Smooth muscle cell (in vitro differentiated cells): Measurements from ENCODE around the gene TBC1D1. TPM values are rescaled to one million over a fixed set of nuclear protein-coding genes. Genes with fewer than 3 reads are reported as not detected.

Experiments
- DNase-seq: peaks from one replicate; lab custom pipeline; 2025; ENCODE audit not compliant: unreplicated experiment; lab: John Stamatoyannopoulos, UW
- H2AFZ ChIP-seq: fragments of 200-600 bp; sonication (generic); 2 replicates; pipeline ENCODE4 v1.6.0; 2016; ENCODE audit warnings: antibody characterized with exemption, low read depth, mild to moderate bottlenecking
- H3F3A ChIP-seq: fragments of 200-600 bp; sonication (generic); 2 replicates; pipeline ENCODE4 v1.6.0; 2017; ENCODE audit warnings: antibody characterized with exemption, low read depth
- H3K27ac ChIP-seq: fragments of 200-600 bp; sonication (generic); 2 replicates; pipeline ENCODE4 v1.5.1; 2016; ENCODE audit warnings: low read depth, mild to moderate bottlenecking
- H3K27me3 ChIP-seq: fragments of 200-600 bp; sonication (generic); 2 replicates; pipeline ENCODE4 v1.6.1; 2016; ENCODE audit warnings: low read depth, mild to moderate bottlenecking
- H3K36me3 ChIP-seq: fragments of 200-600 bp; sonication (generic); 2 replicates; pipeline ENCODE4 v1.5.1; 2016; ENCODE audit warnings: low read depth
- H3K4me1 ChIP-seq: fragments of 200-600 bp; sonication (generic); 2 replicates; pipeline ENCODE4 v1.5.1; 2016; ENCODE audit warnings: low read depth
- H3K4me2 ChIP-seq: fragments of 200-600 bp; sonication (generic); 2 replicates; pipeline ENCODE4 v1.6.0; 2016; ENCODE audit warnings: mild to moderate bottlenecking
- H3K4me3 ChIP-seq: fragments of 200-600 bp; sonication (generic); 2 replicates; pipeline ENCODE4 v1.5.1; 2016; ENCODE audit warnings: mild to moderate bottlenecking
- H3K79me2 ChIP-seq: fragments of 200-600 bp; sonication (generic); 2 replicates; pipeline ENCODE4 v1.6.0; 2016; ENCODE audit warnings: low read depth, mild to moderate bottlenecking
- H3K9ac ChIP-seq: fragments of 200-600 bp; sonication (generic); 2 replicates; pipeline ENCODE4 v1.6.0; 2016; ENCODE audit warnings: low read depth
- H3K9me3 ChIP-seq: fragments of 200-600 bp; sonication (generic); replicated peaks from 2 replicates; pipeline ENCODE4 v1.5.1; 2016; ENCODE audit warnings: low read depth
- H4K20me1 ChIP-seq: fragments of 200-600 bp; sonication (generic); 2 replicates; pipeline ENCODE4 v1.6.0; 2016; ENCODE audit warnings: low read depth
- WGBS: methylation state at CpG from one replicate; pipeline ENCODE4 v1.1.7; 2016; ENCODE audit warnings: low lambda C conversion rate; 5-methylcytosine and 5-hydroxymethylcytosine counted together
- polyA plus RNA-seq: library from polyadenylated mRNA; unstranded; fragments of >200 nt; fragmentation: Nextera tagmentation; extraction: Ambion mirVana; gene quantifications from 2 replicates; pipeline ENCODE4 v1.2.1, GENCODE V29; 2016
- total RNA-seq: library from RNA; depleted of rRNA; stranded (reverse); fragments of >200 nt; gene quantifications from 2 replicates; pipeline ENCODE4 v1.2.3, GENCODE V29; 2014
- TF ChIP-seq, protein P1 (sequence below): fragments of 200-600 bp; sonication (generic); IDR thresholded peaks from 2 replicates; pipeline ENCODE4 v1.5.1; 2017; ENCODE audit warnings: borderline replicate concordance, mild to moderate bottlenecking, antibody characterized with exemption; ENCODE audit not compliant: insufficient read depth, poor library complexity, severe bottlenecking

Gene TBC1D1, protein sequence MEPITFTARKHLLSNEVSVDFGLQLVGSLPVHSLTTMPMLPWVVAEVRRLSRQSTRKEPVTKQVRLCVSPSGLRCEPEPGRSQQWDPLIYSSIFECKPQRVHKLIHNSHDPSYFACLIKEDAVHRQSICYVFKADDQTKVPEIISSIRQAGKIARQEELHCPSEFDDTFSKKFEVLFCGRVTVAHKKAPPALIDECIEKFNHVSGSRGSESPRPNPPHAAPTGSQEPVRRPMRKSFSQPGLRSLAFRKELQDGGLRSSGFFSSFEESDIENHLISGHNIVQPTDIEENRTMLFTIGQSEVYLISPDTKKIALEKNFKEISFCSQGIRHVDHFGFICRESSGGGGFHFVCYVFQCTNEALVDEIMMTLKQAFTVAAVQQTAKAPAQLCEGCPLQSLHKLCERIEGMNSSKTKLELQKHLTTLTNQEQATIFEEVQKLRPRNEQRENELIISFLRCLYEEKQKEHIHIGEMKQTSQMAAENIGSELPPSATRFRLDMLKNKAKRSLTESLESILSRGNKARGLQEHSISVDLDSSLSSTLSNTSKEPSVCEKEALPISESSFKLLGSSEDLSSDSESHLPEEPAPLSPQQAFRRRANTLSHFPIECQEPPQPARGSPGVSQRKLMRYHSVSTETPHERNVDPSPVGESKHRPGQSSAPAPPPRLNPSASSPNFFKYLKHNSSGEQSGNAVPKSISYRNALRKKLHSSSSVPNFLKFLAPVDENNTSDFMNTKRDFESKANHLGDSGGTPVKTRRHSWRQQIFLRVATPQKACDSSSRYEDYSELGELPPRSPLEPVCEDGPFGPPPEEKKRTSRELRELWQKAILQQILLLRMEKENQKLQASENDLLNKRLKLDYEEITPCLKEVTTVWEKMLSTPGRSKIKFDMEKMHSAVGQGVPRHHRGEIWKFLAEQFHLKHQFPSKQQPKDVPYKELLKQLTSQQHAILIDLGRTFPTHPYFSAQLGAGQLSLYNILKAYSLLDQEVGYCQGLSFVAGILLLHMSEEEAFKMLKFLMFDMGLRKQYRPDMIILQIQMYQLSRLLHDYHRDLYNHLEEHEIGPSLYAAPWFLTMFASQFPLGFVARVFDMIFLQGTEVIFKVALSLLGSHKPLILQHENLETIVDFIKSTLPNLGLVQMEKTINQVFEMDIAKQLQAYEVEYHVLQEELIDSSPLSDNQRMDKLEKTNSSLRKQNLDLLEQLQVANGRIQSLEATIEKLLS (N-terminal part only)
- total RNA-seq: 101 and 117 TPM in 2 replicates
- 77.2 and 81.5 TPM in 2 replicates for polyA plus RNA-seq

DNA sequence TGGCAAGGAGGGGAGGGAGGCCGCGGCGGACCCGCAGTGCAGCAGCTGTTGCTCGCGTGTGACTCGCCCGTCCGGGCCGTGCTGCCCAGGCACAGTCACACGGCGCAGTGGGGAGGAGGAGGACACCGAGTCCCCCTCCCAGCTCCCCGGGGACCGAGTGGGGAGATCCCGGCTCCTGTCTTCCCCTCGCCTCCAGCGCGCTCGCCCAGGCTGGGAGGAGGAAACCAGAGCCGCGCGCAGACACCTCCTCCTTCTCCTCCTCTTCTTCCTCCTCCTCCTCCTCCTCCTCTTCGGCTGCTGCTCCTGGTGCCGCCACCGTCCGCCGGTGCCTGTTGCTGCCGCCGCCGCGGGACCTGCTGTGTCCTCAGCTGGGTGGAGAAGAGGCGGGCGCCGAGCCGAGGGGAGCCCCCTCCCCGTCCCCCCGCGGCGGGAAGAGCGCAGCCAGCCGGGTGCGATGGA is at the start of gene TBC1D1:
Gene TBC1D1, plus strand, starts transcription at position 284 of the 459 bp plus-strand sequence. CDS start 11,012 bp downstream, outside the sequence.
- TF ChIP-seq, protein P1, sequence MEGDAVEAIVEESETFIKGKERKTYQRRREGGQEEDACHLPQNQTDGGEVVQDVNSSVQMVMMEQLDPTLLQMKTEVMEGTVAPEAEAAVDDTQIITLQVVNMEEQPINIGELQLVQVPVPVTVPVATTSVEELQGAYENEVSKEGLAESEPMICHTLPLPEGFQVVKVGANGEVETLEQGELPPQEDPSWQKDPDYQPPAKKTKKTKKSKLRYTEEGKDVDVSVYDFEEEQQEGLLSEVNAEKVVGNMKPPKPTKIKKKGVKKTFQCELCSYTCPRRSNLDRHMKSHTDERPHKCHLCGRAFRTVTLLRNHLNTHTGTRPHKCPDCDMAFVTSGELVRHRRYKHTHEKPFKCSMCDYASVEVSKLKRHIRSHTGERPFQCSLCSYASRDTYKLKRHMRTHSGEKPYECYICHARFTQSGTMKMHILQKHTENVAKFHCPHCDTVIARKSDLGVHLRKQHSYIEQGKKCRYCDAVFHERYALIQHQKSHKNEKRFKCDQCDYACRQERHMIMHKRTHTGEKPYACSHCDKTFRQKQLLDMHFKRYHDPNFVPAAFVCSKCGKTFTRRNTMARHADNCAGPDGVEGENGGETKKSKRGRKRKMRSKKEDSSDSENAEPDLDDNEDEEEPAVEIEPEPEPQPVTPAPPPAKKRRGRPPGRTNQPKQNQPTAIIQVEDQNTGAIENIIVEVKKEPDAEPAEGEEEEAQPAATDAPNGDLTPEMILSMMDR: no peak
- Histone ChIP-seq H4K20me1 (no peaks in the 10 kb centered on the region), H3K4me2 (peak within 1 kb of the TSS; percentile 96), H3K36me3 (no peaks in the 10 kb centered on the region), H2AFZ (peak within 1 kb of the TSS; percentile 42), H3K9ac (no peak within 1 kb of the TSS), H3K27ac (no peak within 1 kb of the TSS), H3F3A (no peaks in the 10 kb centered on the region), H3K4me1 (peaks cover 12% of the 10 kb centered on the region), H3K9me3 (no peaks in the 10 kb centered on the region), H3K79me2 (no peaks in the 10 kb centered on the region), H3K4me3 (peak within 1 kb of the TSS; percentile 73), H3K27me3 (peaks cover 77% of the 10 kb centered on the region)
- WGBS: 2% methylated on average over 14 of the region's 43 CpGs
- no peak for DNase-seq

DNA sequence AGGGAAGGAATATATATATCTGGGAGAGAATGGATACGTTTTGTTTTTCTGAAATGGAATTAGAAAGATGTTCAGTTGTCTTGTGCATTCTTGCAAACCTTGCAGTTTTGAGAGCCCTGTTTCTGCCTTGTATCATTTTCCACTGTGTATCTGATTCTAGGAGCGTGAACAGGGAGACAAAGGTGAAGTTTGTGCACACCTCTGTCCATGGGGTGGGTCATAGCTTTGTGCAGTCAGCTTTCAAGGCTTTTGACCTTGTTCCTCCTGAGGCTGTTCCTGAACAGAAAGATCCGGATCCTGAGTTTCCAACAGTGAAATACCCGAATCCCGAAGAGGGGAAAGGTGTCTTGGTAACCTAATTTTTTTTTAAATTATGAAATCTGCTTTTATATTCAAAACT is 46.7 kb upstream of the TBC1D1 start:
- H3K27ac ChIP-seq: no peak overlapping the region
- H3K79me2 ChIP-seq: no peaks in the 10 kb centered on the region
- H3K36me3 ChIP-seq: peaks cover 8% of the 10 kb centered on the region
- TF ChIP-seq, protein P1: no peak
- H3K9me3 ChIP-seq: no peaks in the 10 kb centered on the region
- no peak overlapping the region for H3K4me2 ChIP-seq
- H2AFZ ChIP-seq: no peak overlapping the region
- H3K9ac ChIP-seq: no peak overlapping the region
- 97% methylated on average over 5 of the region's 5 CpGs for WGBS
- no peak overlapping the region for H3K4me3 ChIP-seq
- no peak for DNase-seq
- no peaks in the 10 kb centered on the region for H3K27me3 ChIP-seq
- H3F3A ChIP-seq: no peaks in the 10 kb centered on the region
- H3K4me1 ChIP-seq: no peaks in the 10 kb centered on the region
- H4K20me1 ChIP-seq: no peaks in the 10 kb centered on the region

DNA sequence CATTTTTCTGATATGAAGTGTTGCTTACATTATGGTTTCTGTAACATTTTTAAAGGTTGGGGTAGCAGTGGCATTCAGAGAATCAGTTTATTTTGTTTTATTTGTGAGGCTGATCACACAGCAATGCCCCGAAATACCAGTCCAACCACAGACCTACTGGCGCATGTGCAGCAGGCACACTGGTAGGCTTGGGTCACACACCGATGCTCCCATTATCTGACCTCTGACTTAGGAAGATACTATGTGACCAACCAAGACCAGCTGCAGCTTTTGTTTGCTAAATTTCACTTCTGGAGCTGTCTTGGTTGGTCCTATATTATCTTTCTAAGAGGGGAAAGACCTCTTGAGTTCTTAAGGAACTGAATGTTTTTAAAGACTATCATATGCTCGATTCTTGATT is 45.7 kb upstream of the TBC1D1 start:
- no peak overlapping the region for H3K4me2 ChIP-seq
- peaks cover 8% of the 10 kb centered on the region for H3K36me3 ChIP-seq
- no peak overlapping the region for H3K9ac ChIP-seq
- H3K79me2 ChIP-seq: no peaks in the 10 kb centered on the region
- no peaks in the 10 kb centered on the region for H3K4me1 ChIP-seq
- H4K20me1 ChIP-seq: no peaks in the 10 kb centered on the region
- TF ChIP-seq, protein P1: no peak
- no peaks in the 10 kb centered on the region for H3K9me3 ChIP-seq
- H3K27me3 ChIP-seq: no peaks in the 10 kb centered on the region
- H3K4me3 ChIP-seq: no peak overlapping the region
- no peak overlapping the region for H3K27ac ChIP-seq
- H3F3A ChIP-seq: no peaks in the 10 kb centered on the region
- H2AFZ ChIP-seq: no peak overlapping the region
- 95% methylated on average over 4 of the region's 4 CpGs for WGBS
- DNase-seq: no peak
